Natural killer cell (primary cell): Measurements from ENCODE around the gene SRPX. TPM values are rescaled to one million over a fixed set of nuclear protein-coding genes. Genes with fewer than 3 reads are reported as not detected.

Experiments
- ATAC-seq, 3 donors: fragments of 150-1000 bp in 2 of 3; fragments of 200-7000 bp in 1 of 3; cut with Tn5 transposase; 1 replicate in 1 of 3; 2 replicates in 2 of 3; pipeline ENCODE4 v1.10.0; 2021; ENCODE audit warnings: mild to moderate bottlenecking in 2 of 3, moderate library complexity in 2 of 3
- DNase-seq, 2 donors: peaks; one replicate each; pipeline versions ENCODE4 v3.0.0 to v3.0.0-alpha.2; 2013 to 2021; ENCODE audit warnings: mixed read lengths in 1 of 2
- H3K27ac ChIP-seq: one replicate; pipeline ENCODE4 v1.5.1; 2013; ENCODE audit warnings: mild to moderate bottlenecking, low read length
- H3K27me3 ChIP-seq: one replicate; pipeline ENCODE4 v1.6.1; 2013; ENCODE audit warnings: low read length; ENCODE audit not compliant: control insufficient read depth, insufficient read depth
- H3K36me3 ChIP-seq: one replicate; pipeline ENCODE4 v1.6.1; 2013; ENCODE audit warnings: low read length; ENCODE audit not compliant: control insufficient read depth, insufficient read depth
- H3K4me1 ChIP-seq: one replicate; pipeline ENCODE4 v1.6.1; 2013; ENCODE audit warnings: low read length; ENCODE audit not compliant: control insufficient read depth, insufficient read depth
- H3K4me3 ChIP-seq: one replicate; pipeline ENCODE4 v1.5.1; 2013; ENCODE audit warnings: low read length
- H3K9me3 ChIP-seq: one replicate; pipeline ENCODE4 v1.6.1; 2013; ENCODE audit warnings: low read length; ENCODE audit not compliant: control insufficient read depth, insufficient read depth
- H3K27ac Mint-ChIP-seq, 2 donors: one replicate each; pipeline ENCODE4 v1.8.0; 2022; ENCODE audit warnings: mild to moderate bottlenecking in 2 of 2, mixed read lengths in 2 of 2, moderate library complexity in 1 of 2
- H3K27me3 Mint-ChIP-seq, 2 donors: one replicate each; pipeline ENCODE4 v1.8.0; 2022; ENCODE audit warnings: low read depth in 2 of 2, mixed read lengths in 2 of 2
- H3K36me3 Mint-ChIP-seq: one replicate; pipeline ENCODE4 v1.8.0; 2022; ENCODE audit warnings: mixed read lengths
- H3K4me1 Mint-ChIP-seq, 2 donors: one replicate each; pipeline ENCODE4 v1.8.0; 2022; ENCODE audit warnings: mixed read lengths in 2 of 2
- H3K4me3 Mint-ChIP-seq: one replicate; pipeline ENCODE4 v1.8.0; 2022; ENCODE audit warnings: mild to moderate bottlenecking, moderate library complexity, mixed read lengths
- H3K9me3 Mint-ChIP-seq, 2 donors: one replicate each; pipeline ENCODE4 v1.8.0; 2022; ENCODE audit warnings: mixed read lengths in 2 of 2
- CTCF ChIP-seq: fragments of 200-600 bp; IDR thresholded peaks from one replicate; pipeline ENCODE4 v1.8.0; 2022; ENCODE audit warnings: antibody characterized with exemption
- WGBS: methylation state at CpG from one replicate; pipeline ENCODE4 v1.1.7; 2013; ENCODE audit warnings: missing lambda C conversion rate; ENCODE audit not compliant: insufficient coverage; 5-methylcytosine and 5-hydroxymethylcytosine counted together
- intact Hi-C: fragments of 100-400 bp; cut with micrococcal nuclease; formaldehyde crosslinking; loops from one replicate; pipeline ENCODE4 v1.14.2; 2022
- total RNA-seq, 4 donors: library from RNA; stranded (reverse); fragments of 120-200 nt in 1 of 4; gene quantifications; one replicate each; pipeline versions ENCODE4 v1.2.3 to v1.2.4, GENCODE V29; 2013 to 2022

The SRPX gene
- total RNA-seq, 3 donors from 2014 or later (not counting 1 experiment from before 2014, with no cell fraction given), result 0.20 TPM; not detected in 2

- peak in 1 of 2 donors; percentile 1 for DNase-seq
- no peak for ATAC-seq
- Histone ChIP-seq H3K36me3 (no peaks in the 10 kb centered on the region), H3K27me3 (peaks cover 2% of the 10 kb centered on the region), H3K27ac (no peak overlapping the region), H3K4me1 (no peaks in the 10 kb centered on the region), H3K9me3 (no peaks in the 10 kb centered on the region), H3K4me3 (no peak overlapping the region)
- Mint-ChIP-seq H3K36me3 (no peaks in the 10 kb centered on the region), H3K27me3 (peaks cover 20 to 39% of the 10 kb centered on the region in 2 donors), H3K27ac (no peak overlapping the region), H3K4me1 (no peaks in the 10 kb centered on the region), H3K4me3 (no peak overlapping the region), H3K9me3 (no peaks in the 10 kb centered on the region)
- no peak for TF ChIP-seq CTCF
- WGBS, result 1% methylated on average over 13 of the region's 14 CpGs
- intact Hi-C loops, result no loop called here
Measured at GRCh38 chrX:38220024-38220414, 652 bp downstream of the SRPX start.

- Mint-ChIP-seq H3K36me3 (no peaks in the 10 kb centered on the region), H3K9me3 (no peaks in the 10 kb centered on the region), H3K27me3 (peaks cover 15 to 22% of the 10 kb centered on the region in 2 donors), H3K27ac (no peak overlapping the region), H3K4me1 (no peaks in the 10 kb centered on the region), H3K4me3 (no peak overlapping the region)
- Histone ChIP-seq H3K4me3 (no peak overlapping the region), H3K9me3 (no peaks in the 10 kb centered on the region), H3K27ac (no peak overlapping the region), H3K36me3 (no peaks in the 10 kb centered on the region), H3K4me1 (no peaks in the 10 kb centered on the region), H3K27me3 (peaks cover 2% of the 10 kb centered on the region)
- no peak for TF ChIP-seq CTCF
- DNase-seq, result no peak
- intact Hi-C loops, result no loop called here
- no peak for ATAC-seq
- 100% methylated on average over 4 of the region's 5 CpGs for WGBS
Measured at GRCh38 chrX:38216642-38217041, 4.0 kb downstream of the SRPX start.

GRCh38 chrX:38214551-38215531 lies 5.8 kb downstream of the SRPX start:
- WGBS, result 97% methylated on average over 6 of the region's 11 CpGs

More at GRCh38 chrX:38214551-38215531, 5.8 kb downstream of the SRPX start:
- Mint-ChIP-seq H3K27me3 (peaks cover 9 to 14% of the 10 kb centered on the region in 2 donors), H3K4me3 (no peak overlapping the region), H3K9me3 (no peaks in the 10 kb centered on the region), H3K4me1 (no peaks in the 10 kb centered on the region), H3K27ac (no peak overlapping the region), H3K36me3 (no peaks in the 10 kb centered on the region)
- Histone ChIP-seq H3K27ac (no peak overlapping the region), H3K4me1 (no peaks in the 10 kb centered on the region), H3K4me3 (no peak overlapping the region), H3K27me3 (no peaks in the 10 kb centered on the region), H3K9me3 (no peaks in the 10 kb centered on the region), H3K36me3 (no peaks in the 10 kb centered on the region)
- no peak for DNase-seq
- ATAC-seq, result no peak
- TF ChIP-seq CTCF, result no peak
- intact Hi-C loops, result no loop called here
